MCF 10A (cell line): ENCODE data around the gene RGS3. TPM values are rescaled to one million over a fixed set of nuclear protein-coding genes. Genes with fewer than 3 reads are reported as not detected.

Experiments
- BruUV-seq: library from RNA; stranded (reverse); fragments of 400-500 nt; replicated peaks from 2 replicates; lab custom pipeline; 2021; lab: Mats Ljungman, UMichigan
- CTCF ChIA-PET: fragments of 300-600 bp; sonication (Branson Sonifier 250); formaldehyde crosslinking; extraction: SDS; loops from one replicate; lab custom pipeline; 2021; ENCODE audit warnings: antibody characterized with exemption, inconsistent platforms; lab: Yijun Ruan, JAX
- POLR2A ChIA-PET: fragments of 300-600, 350-650 bp; sonication (Branson Sonifier 250); formaldehyde crosslinking; extraction: SDS; loops from one replicate; lab custom pipeline; 2020; ENCODE audit warnings: antibody characterized with exemption, inconsistent platforms; lab: Yijun Ruan, JAX
- DNase-seq: peaks from one replicate; pipeline ENCODE4 v3.0.0-alpha.2; 2018; ENCODE audit not compliant: unreplicated experiment
- H3K27ac Mint-ChIP-seq: one replicate; pipeline ENCODE4 v1.8.0; 2022; ENCODE audit warnings: mild to moderate bottlenecking, low read depth, mixed read lengths; ENCODE audit not compliant: unreplicated experiment
- H3K27me3 Mint-ChIP-seq: one replicate; pipeline ENCODE4 v1.8.0; 2022; ENCODE audit warnings: mixed read lengths; ENCODE audit not compliant: insufficient read depth, unreplicated experiment
- H3K36me3 Mint-ChIP-seq: one replicate; pipeline ENCODE4 v1.8.0; 2022; ENCODE audit warnings: mild to moderate bottlenecking, moderate library complexity, mixed read lengths; ENCODE audit not compliant: insufficient read depth, unreplicated experiment
- H3K4me1 Mint-ChIP-seq: one replicate; pipeline ENCODE4 v1.8.0; 2022; ENCODE audit warnings: mixed read lengths; ENCODE audit not compliant: insufficient read depth, unreplicated experiment
- H3K4me3 Mint-ChIP-seq: one replicate; pipeline ENCODE4 v1.8.0; 2022; ENCODE audit warnings: mild to moderate bottlenecking, moderate library complexity, mixed read lengths; ENCODE audit not compliant: unreplicated experiment
- H3K9me3 Mint-ChIP-seq: one replicate; pipeline ENCODE4 v1.8.0; 2022; ENCODE audit warnings: mixed read lengths; ENCODE audit not compliant: unreplicated experiment
- CTCF ChIP-seq: fragments of 200-600 bp; IDR thresholded peaks from one replicate; pipeline ENCODE4 v1.8.0; 2022; ENCODE audit warnings: antibody characterized with exemption, mild to moderate bottlenecking; ENCODE audit not compliant: unreplicated experiment
- intact Hi-C: fragments of 100-400 bp; cut with micrococcal nuclease; formaldehyde crosslinking; loops from 2 replicates; pipeline ENCODE4 v1.14.1; 2022
- total RNA-seq: library from RNA; stranded (reverse); gene quantifications from 2 replicates; pipeline ENCODE4 v1.2.3, GENCODE V29; 2022

The RGS3 gene
- total RNA-seq, 1 experiment from 2014 or later: 32.1 TPM

- no peaks in the 10 kb centered on the region for H3K36me3 Mint-ChIP-seq
Observed at GRCh38 chr9:113522858-113523257, 59.3 kb downstream of the RGS3 start.

DNA sequence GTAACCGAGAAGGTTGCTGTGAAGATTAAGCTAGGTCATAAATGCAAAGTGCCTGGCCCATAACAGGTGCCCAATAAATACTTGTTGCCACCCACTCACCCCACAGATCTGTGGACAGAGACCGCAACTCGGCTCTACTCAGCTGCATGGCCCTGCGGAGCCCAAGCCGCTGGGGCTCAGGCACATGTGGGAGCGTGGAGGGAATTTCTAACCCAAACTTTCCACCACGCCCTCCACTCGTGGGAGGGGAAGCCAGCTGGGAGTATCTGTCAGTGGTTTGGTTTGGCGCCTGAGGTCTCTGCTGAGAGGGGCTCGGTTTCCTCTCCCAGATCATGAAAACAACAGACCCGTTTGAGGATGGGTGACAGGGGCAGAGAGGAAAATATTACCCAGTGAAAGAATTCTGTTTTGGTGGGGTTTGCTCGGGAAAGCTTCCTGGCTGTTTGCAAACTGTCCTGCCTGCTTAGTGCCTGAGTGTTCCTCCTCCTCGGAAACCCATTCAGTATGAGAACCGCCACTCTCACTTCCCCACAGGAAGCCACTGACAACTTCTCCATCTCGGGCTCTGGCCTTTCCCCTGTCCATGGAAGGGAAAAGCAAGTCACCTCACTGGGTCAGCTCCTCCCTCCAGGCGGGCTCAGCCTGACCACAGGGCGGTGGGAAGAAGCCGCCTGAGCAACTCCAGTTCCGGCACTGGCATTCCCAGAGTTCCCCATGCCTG is 60.1 kb downstream of the RGS3 start:
- POLR2A ChIA-PET: interaction anchor here (0.7 kb wide), 1 partner anchor 14 kb away, joined by 3 read pairs; no protein-coding TSS in a partner anchor
- BruUV-seq: no TSS peak
- no peak overlapping the region for H3K27ac Mint-ChIP-seq
- no peak overlapping the region for H3K4me3 Mint-ChIP-seq
- H3K36me3 Mint-ChIP-seq: no peaks in the 10 kb centered on the region
- TF ChIP-seq CTCF: no peak
- CTCF ChIA-PET: interaction anchor here (0.6 to 1.0 kb wide), 3 partner anchors 9 to 135 kb away, joined by 3 to 4 read pairs (median 4); no protein-coding TSS in a partner anchor
- no peaks in the 10 kb centered on the region for H3K9me3 Mint-ChIP-seq
- H3K4me1 Mint-ChIP-seq: peaks cover 9% of the 10 kb centered on the region
- H3K27me3 Mint-ChIP-seq: no peaks in the 10 kb centered on the region
- intact Hi-C loops: no loop called here
- no peak for DNase-seq

More at GRCh38 chr9:113522858-113523257, 59.3 kb downstream of the RGS3 start:
- intact Hi-C loops: no loop called here
- ChIA-PET CTCF (interaction anchor here (1.0 kb wide), 1 partner anchor 8 kb away, joined by 4 read pairs; no protein-coding TSS in a partner anchor), POLR2A (no interaction called here)
- BruUV-seq: no TSS peak
- peaks cover 2% of the 10 kb centered on the region for H3K4me1 Mint-ChIP-seq
- no peak overlapping the region for H3K27ac Mint-ChIP-seq
- no peak overlapping the region for H3K4me3 Mint-ChIP-seq
- TF ChIP-seq CTCF: no peak
- no peaks in the 10 kb centered on the region for H3K27me3 Mint-ChIP-seq
- H3K9me3 Mint-ChIP-seq: no peaks in the 10 kb centered on the region
- DNase-seq: no peak

- no TSS peak for BruUV-seq
- intact Hi-C loops: no loop called here
- no peak overlapping the region for H3K4me3 Mint-ChIP-seq
- TF ChIP-seq CTCF: no peak
- H3K27me3 Mint-ChIP-seq: no peaks in the 10 kb centered on the region
- H3K9me3 Mint-ChIP-seq: no peaks in the 10 kb centered on the region
- DNase-seq: no peak
- POLR2A ChIA-PET: interaction anchor here (0.8 kb wide), 1 partner anchor 28 kb away, joined by 3 read pairs; no protein-coding TSS in a partner anchor
- no peak overlapping the region for H3K27ac Mint-ChIP-seq
- no peaks in the 10 kb centered on the region for H3K36me3 Mint-ChIP-seq
- CTCF ChIA-PET: interaction anchor here (0.6 to 0.7 kb wide), 3 partner anchors 9 to 600 kb away, joined by 3 to 4 read pairs (median 3); no protein-coding TSS in a partner anchor
- H3K4me1 Mint-ChIP-seq: peaks cover 9% of the 10 kb centered on the region
Observed at GRCh38 chr9:113524468-113524867, 60.9 kb downstream of the RGS3 start.

GRCh38 chr9:113525205-113525604 is 61.7 kb downstream of the RGS3 start:
- Mint-ChIP-seq H3K4me1 (peaks cover 9% of the 10 kb centered on the region), H3K27me3 (no peaks in the 10 kb centered on the region), H3K9me3 (no peaks in the 10 kb centered on the region), H3K4me3 (no peak overlapping the region), H3K27ac (no peak overlapping the region), H3K36me3 (no peaks in the 10 kb centered on the region)
- TF ChIP-seq CTCF: no peak
- CTCF ChIA-PET: interaction anchor here (0.6 to 1.7 kb wide), 3 partner anchors 74 to 133 kb away, joined by 3 to 7 read pairs (median 5); no protein-coding TSS in a partner anchor
- intact Hi-C loops: no loop called here
- DNase-seq: no peak
- POLR2A ChIA-PET: interaction anchor here (0.8 kb wide), 1 partner anchor 27 kb away, joined by 3 read pairs; no protein-coding TSS in a partner anchor
- BruUV-seq: no TSS peak
